KG1 (cell line): ENCODE measurements around the gene ABHD3.
"Not testable (repeated sequence)": the region's sequence is repeated elsewhere in the genome, so short reads cannot be mapped to it uniquely, and the experiment has no call there.

Source experiments
- DNase-seq: peaks from one replicate; lab custom pipeline; 2025; lab: John Stamatoyannopoulos, UW

Gene ABHD3

GRCh38 chr18:21704603-21705364 is at the start of gene ABHD3:
ABHD3 (minus strand) TSS chr18:21704774; CDS start chr18:21704665, 109 bp downstream.
- peak; percentile 90 for DNase-seq

GRCh38 chr18:21747764-21748693 is 43.5 kb upstream of the ABHD3 start:
- no peak for DNase-seq

DNA sequence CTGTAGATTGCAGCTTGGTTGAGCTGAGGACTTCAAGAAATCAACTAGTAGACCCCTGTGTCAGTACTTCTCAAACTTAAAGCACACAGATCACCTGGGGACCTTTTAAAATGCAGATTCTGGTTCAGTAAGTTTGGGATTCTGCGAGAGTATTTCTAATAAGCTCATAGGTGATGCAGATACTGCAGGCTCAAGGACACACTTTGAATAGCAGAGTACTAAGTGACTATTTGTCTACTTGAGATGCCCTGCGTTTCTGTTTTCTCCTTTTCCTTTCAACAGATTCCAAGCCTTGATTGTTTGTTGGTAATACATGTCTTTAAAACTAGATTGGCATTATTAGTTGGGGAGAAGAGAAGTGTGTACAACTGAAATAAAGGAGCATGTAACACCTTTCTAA is 42.7 kb upstream of the ABHD3 start:
- DNase-seq: no peak

GRCh38 chr18:21745231-21745630 is 40.7 kb upstream of the ABHD3 start:
- no peak for DNase-seq

DNA sequence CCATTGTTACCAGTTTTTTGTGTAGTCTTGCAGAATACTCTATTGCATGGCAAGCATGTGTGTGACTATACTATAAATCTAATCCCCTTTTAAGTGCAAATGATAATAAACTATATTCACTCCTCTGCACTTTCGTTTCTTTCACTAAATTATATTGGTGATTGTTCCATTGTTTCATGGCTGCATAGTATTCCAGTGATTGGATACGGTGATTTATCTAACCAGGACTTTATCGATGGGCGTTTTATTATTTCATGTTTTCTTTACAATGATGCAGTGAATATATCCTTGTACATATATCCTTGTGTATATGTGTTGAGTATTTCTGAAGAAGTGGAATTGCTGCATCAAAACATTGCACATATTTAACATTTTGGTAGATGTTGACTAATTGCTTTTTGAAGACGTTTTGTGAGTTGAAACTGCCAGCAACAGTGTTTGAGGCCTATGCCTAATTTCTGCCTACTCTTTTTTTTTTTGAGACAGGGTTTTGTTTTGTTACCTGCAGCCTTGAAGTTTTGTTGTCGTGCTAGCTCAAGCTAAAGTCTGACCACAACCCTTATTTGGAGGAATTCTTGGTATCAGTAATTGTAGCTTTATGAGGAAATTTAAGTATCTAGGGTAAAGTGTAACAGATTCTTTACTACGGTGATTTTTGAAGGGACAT is 38.7 kb upstream of the ABHD3 start:
- DNase-seq: no peak

DNA sequence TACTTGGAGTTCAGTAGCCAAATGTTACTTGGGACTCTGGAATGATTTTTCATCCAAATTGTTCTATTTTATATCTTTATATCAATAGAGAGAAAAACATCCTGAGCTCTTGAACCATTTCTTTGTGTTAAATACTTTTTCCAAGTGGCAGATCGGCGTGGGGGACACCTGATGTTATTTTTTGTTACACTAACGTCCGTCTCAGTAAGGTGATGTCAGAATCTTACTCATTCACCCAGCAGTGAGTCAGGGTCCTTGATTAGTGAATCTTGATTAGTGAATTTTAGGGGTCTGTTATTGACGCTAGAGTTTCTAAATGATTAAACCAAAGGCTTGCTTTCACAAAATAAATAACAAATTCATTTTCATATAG is 37.7 kb upstream of the ABHD3 start:
- no peak for DNase-seq

DNA sequence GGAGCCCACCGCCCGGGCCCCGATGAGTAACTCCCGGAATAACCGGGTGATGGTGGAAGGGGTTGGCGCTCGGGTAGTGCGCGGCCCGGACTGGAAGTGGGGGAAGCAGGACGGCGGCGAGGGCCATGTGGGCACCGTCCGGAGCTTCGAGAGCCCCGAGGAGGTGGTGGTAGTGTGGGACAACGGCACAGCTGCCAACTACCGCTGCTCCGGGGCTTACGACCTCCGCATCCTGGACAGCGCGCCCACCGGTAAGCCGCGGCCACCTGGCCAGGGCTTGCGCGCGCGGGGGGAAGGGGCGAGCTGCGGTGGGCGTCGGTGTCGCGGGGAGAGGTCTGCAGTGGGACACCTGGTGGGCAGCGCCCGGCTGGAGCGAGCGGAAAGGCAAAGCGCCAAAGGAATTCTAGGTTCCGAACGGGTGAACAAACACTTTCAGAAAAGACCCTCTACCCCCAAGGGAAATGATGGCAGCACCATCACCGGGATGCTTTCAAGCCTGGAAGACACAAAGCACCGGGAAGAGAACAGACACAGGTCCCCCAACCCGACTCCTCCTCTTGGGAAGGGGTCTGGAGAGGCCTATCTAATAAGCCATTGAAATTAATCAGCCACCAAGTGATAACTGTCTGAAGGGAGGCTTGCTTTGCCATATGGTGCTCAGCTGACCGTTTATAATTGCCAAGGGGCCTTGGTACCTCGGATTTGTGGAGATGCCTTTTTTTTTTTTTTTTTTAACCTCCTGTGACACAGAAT is 37.2 kb upstream of the ABHD3 start:
- no peak for DNase-seq

GRCh38 chr18:21741312-21741561 is 36.7 kb upstream of the ABHD3 start:
- DNase-seq: no peak

DNA sequence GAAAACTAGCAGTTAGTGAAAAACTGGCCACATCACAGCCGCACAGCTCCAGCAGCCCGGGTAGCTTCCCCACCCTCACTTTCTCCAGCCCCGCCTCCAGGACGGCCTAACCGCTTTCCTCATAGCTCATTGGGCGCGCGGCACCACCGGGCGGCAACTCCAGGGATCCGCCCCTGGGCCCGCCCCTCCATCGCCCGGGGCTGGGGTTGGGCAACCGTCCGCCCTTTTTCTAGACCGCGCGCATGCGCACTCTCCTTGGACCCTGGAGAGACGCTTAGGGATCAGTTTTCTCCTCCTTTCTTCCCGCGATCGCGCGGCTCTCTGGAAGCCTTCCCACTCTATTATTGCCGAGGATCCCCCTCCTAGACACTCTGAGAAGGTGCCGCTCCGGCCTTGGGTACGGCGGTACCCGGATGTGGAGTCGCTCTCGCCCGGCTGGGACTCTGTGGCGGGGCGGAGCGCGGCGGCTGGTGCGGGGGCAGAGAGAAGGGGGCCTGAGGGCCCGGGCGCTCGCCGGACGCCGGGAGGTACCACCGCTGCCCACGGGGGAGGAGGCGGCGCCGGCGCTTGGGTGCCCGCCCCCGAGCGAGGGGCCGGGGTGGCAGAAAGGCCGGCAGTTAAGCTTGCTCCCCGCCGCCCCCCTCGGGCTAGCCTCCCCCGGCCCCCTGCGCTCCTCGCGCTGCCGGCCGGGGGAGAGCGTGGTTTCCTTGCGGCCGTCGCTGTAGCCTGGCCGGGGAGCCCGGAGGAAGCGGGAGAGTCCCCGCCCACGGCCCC is 36.2 kb upstream of the ABHD3 start, which contains the start of gene MIB1:
Gene MIB1, plus strand, starts transcription at position 255 of the 774 bp plus-strand sequence. CDS start 792 bp downstream, outside the sequence.
- DNase-seq: peak; percentile 97

DNA sequence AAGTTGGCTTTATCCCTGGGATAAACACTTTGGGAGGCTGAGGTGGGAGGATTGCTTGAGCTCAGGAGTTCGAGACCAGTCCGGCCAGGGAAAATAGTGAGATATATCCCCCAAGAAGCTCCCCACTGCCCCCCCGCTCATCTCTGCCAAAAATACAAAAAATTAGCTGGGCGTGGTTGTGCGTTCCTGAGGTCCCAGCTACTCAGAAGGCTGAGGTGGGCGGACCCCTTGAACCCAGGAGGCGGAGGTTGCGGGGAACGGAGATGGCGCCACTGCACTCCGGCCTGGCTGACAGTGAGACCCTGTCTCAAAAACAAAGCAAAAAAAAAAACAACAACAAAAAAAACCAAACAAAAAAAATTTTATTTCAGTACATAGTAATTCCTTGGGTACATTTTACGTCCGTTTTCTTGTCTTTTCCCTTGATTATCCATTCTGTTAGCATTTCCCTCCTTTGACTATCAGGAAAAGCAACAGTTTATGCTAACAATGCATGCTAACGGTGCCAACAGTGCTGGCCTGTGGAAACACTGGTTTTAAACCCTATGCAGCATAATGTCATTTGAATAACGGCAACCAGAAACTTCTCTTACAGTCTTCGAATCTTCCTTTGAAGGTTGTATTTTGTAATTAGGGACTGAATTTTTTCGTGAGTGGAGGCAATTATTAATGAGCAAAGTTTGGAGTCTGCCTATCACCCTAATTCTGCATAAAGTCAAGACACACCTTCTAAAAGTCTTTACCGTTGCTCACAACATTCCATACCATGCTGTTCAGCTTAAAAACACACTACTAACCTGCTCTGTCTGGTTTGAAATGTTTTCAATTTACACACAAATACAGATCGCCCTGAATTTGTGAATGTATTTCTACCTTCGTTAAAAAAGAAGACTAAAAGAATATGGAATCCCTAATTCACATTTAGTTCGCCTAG is 35.3 kb upstream of the ABHD3 start:
- peak; percentile 64 for DNase-seq

- DNase-seq: not testable (repeated sequence)
These were observed 32.4 kb upstream of the ABHD3 start for GRCh38 chr18:21736926-21737325.

DNA sequence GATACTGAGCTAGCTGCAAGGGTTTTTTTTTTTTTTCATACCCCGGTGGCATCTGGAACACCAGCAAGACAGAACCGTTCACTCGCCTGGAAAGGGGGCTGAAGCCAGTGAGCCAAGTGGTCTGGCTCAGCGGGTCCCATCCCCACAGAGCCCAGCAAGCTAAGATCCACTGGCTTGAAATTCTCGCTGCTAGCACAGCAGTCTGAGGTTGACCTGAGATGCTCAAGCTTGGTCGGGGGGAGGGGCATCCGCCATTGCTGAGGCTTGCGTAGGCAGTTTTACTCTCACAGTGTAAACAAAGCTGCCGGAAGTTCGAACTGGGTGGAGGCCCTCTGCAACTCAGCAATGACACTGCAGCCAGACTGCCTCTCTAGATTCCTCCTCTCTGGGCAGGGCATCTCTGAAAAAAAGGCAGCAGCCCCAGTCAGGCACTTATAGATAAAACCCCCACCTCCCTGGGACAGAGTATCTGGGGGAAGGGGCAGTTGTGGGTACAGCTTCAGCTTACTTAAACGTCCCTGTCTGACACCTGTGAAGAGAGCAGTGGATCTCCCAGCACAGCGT is 31.0 kb upstream of the ABHD3 start:
- DNase-seq: no peak

DNA sequence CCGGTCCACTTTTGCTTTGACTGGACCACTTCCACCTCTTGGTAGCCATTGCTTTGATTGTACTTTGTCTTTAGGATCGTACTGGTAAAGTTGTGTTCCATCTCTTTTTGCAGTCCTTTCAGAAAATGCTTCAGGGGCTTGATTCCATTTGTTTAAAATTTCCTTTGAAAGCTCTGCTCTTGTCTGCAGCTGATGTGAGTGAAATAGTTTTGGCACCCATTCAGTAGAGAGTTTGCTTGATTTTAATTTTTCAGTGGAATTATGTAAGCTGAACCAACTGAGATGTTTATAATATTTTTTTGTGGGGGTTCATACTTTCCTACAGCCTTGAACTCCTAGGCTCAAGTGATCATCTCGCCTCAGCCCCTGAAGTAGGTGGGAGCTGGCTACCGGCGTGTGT is 28.4 kb upstream of the ABHD3 start:
- no peak for DNase-seq

DNA sequence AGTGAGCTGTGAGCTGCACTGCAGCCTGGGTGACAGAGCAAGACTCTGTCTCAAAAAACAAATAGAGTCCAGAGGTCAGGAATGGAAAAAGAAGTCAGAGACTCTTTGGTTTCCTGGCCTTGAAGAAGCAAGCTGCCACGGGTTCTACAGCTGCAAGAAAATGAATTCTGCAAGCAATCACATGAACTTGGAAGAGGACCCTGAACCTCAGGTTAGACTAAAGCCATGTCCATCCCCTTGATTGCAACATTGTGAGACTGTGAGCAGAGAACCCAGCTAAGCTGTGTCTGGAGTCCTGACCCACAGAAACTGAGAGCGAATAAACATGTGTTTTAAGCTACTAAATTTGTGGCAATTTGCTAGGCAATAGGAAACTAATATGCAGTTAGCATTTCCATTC is 23.1 kb upstream of the ABHD3 start:
- no peak for DNase-seq

DNA sequence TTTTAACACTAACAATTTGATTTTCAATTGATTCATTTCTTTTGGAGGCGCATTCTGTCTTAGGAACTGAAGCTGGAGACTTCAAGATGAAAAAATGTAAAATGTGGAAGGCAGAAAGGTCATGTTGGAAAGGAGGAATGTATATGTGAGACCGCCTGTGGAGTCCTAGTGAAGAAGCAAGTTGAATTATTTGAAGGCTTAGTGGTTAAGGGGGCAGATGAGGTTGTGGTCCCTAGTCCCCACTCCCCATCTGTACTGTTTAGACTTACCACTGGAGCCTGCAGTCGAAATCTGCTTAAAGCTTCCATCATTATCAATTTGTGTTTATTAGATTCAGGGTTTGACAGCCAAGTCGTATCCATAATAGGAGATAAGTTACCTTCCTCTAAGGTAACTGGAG is 20.6 kb upstream of the ABHD3 start:
- DNase-seq: no peak

DNA sequence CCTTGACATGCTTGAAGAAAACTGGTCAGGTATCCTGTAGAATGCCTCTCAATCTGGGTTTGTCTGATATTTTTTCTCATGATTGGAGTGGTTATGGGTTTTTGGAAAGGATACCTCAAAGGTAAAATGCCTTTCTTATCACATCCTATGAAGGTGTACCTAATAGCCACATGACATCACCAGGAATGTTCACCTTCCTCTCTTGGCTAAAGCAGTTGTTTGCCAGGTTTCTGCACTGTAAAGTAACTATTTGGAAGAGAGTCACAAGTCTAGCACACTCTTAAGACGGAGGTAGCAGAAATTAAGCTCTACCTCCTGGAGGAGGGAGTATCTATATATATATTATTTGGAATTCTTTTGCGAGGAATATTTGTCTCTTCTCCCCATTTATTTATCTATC is 18.1 kb upstream of the ABHD3 start:
- DNase-seq: no peak

DNA sequence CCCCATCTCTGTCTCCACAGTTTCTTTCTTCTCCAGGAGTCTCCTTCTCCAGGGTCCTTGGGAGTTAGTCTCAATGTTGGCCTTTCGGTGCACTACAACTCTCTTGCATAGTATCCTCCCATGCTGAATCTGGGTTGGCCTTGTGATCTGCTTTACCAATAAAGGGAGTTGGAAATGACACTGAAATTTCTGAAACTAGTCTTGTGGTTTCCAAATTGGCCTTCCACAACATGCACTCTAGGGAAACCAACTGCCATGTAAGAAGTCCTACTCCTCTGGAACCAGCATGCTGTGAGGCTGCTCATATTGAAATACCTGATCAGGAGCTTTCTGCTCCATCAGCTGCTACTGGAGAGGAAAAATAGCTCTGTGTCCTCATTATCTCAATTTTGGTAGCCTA is 9.9 kb upstream of the ABHD3 start:
- DNase-seq: no peak

DNA sequence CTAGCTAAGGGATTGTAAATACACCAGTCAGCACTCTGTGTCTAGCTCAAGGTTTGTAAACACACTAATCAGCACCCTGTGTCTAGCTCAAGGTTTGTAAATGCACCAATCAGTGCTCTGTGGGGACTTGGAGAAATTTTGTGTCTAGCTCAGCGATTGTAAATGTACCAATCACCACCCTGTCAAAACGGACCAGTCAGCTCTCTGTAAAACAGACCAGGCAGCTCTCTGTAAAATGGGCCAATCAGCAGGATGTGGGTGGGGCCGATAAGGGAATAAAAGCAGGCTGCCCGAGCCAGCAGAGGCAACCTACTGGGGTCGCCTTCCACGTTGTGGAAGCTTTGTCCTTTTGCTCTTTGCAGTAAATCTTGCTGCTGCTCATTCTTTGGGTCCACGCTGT is 2.6 kb upstream of the ABHD3 start:
- not testable (repeated sequence) for DNase-seq

- DNase-seq: no peak
These were observed 1.9 kb upstream of the ABHD3 start for GRCh38 chr18:21706386-21706865.
